DND-41 (cell line): ENCODE measurements around the gene CEACAM1.

Experiments
- ATAC-seq: fragments of 200-7000 bp; cut with Tn5 transposase; 3 replicates; pipeline ENCODE4 v1.9.1; 2021; ENCODE audit warnings: low read depth; ENCODE audit not compliant: insufficient read depth
- DNase-seq: peaks from one replicate; pipeline ENCODE4 v3.0.0-alpha.2; 2020
- H2AFZ ChIP-seq: 2 replicates; pipeline ENCODE4 v1.6.0; 2012; ENCODE audit warnings: low read depth, low read length
- H3K27ac ChIP-seq: 2 replicates; pipeline ENCODE4 v1.5.1; 2012; ENCODE audit warnings: low read length, inconsistent platforms
- H3K27me3 ChIP-seq: fragments of 200-600 bp; sonication (generic); 2 replicates; pipeline ENCODE4 v1.6.0; 2012; ENCODE audit warnings: low read length, mild to moderate bottlenecking, inconsistent platforms; ENCODE audit not compliant: insufficient read depth, poor library complexity
- H3K36me3 ChIP-seq: 2 replicates; pipeline ENCODE4 v1.5.1; 2012; ENCODE audit warnings: low read length, inconsistent platforms; ENCODE audit not compliant: insufficient read depth
- H3K4me1 ChIP-seq: 2 replicates; pipeline ENCODE4 v1.5.1; 2012; ENCODE audit warnings: mild to moderate bottlenecking, low read length; ENCODE audit not compliant: insufficient read depth
- H3K4me2 ChIP-seq: 2 replicates; pipeline ENCODE4 v1.6.0; 2012; ENCODE audit warnings: mild to moderate bottlenecking, moderate library complexity, low read length, inconsistent platforms; ENCODE audit not compliant: insufficient read depth
- H3K4me3 ChIP-seq, 2 experiments: fragments of 200-600 bp in 1 of 2; shearing (Covaris generic) in 1 of 2; 2 replicates each; pipeline ENCODE4 v1.5.1; 2012 to 2016; ENCODE audit warnings: inconsistent platforms in 2 of 2, low read length in 2 of 2, mild to moderate bottlenecking in 2 of 2, low read depth in 1 of 2, moderate library complexity in 1 of 2
- H3K79me2 ChIP-seq: 2 replicates; pipeline ENCODE4 v1.6.0; 2012; ENCODE audit warnings: low read length, inconsistent platforms; ENCODE audit not compliant: insufficient read depth
- H3K9ac ChIP-seq: 2 replicates; pipeline ENCODE4 v1.6.0; 2012; ENCODE audit warnings: low read depth, mild to moderate bottlenecking, inconsistent platforms, low read length, moderate library complexity
- H3K9me3 ChIP-seq: 2 replicates; pipeline ENCODE4 v1.5.1; 2012; ENCODE audit warnings: low read length, moderate library complexity, mild to moderate bottlenecking, inconsistent platforms; ENCODE audit not compliant: insufficient read depth, severe bottlenecking
- H4K20me1 ChIP-seq: 2 replicates; pipeline ENCODE4 v1.6.0; 2012; ENCODE audit warnings: low read length; ENCODE audit not compliant: insufficient read depth
- CTCF ChIP-seq: IDR thresholded peaks from 2 replicates; pipeline ENCODE4 v1.5.1; 2012; ENCODE audit warnings: borderline replicate concordance, low read length, moderate library complexity, mild to moderate bottlenecking; ENCODE audit not compliant: poor library complexity, severe bottlenecking; ENCODE audit errors: extremely low read depth
- EZH2 ChIP-seq: IDR thresholded peaks from 3 replicates; pipeline ENCODE4 v1.6.1; 2012; ENCODE audit warnings: borderline replicate concordance, low read depth, mild to moderate bottlenecking, moderate library complexity, low read length, inconsistent platforms; ENCODE audit not compliant: severe bottlenecking

CEACAM1 gene

GRCh38 chr19:42478765-42479311 lies 49.4 kb downstream of the CEACAM1 start:
- DNase-seq (no peak), ATAC-seq (no peak)
- Histone ChIP-seq H3K36me3 (no peaks in the 10 kb centered on the region), H4K20me1 (no peaks in the 10 kb centered on the region; the same call in 1 of the 2 replicates), H3K4me1 (no peaks in the 10 kb centered on the region), H3K27me3 (no peaks in the 10 kb centered on the region), H3K27ac (no peak overlapping the region), H2AFZ (no peak overlapping the region), H3K9me3 (no peaks in the 10 kb centered on the region), H3K9ac (no peak overlapping the region), H3K4me2 (no peak overlapping the region), H3K4me3 (no peak overlapping the region), H3K79me2 (no peaks in the 10 kb centered on the region)
- TF ChIP-seq EZH2 (no peak), CTCF (no peak)

DNA sequence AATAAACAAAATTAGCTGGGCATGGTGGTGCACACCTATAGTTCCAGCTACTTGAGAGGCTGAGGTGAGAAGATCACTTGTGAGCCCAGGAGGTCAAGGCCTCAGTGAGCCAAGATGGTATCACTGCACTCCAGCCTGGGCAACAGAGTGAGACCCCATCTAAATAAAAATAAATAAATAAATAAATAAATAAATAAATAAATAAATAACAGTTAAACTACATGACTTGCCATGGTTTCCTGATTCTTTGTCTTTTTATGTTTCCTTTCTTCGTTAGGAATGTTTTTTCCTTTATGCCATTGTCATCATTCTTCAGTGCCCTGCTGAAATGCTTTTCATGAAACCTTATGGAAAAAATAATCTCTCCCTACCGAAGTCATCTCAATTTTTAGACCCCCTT lies 50.3 kb downstream of the CEACAM1 start:
- H3K4me2 ChIP-seq: no peak overlapping the region
- H4K20me1 ChIP-seq: no peaks in the 10 kb centered on the region; the same call in 1 of the 2 replicates
- no peak overlapping the region for H3K27ac ChIP-seq
- ATAC-seq (no peak), DNase-seq (no peak)
- no peak overlapping the region for H3K9ac ChIP-seq
- no peaks in the 10 kb centered on the region for H3K36me3 ChIP-seq
- H3K27me3 ChIP-seq: no peaks in the 10 kb centered on the region
- no peaks in the 10 kb centered on the region for H3K9me3 ChIP-seq
- no peaks in the 10 kb centered on the region for H3K4me1 ChIP-seq
- TF ChIP-seq CTCF (no peak), EZH2 (no peak)
- no peaks in the 10 kb centered on the region for H3K79me2 ChIP-seq
- no peak overlapping the region for H3K4me3 ChIP-seq
- no peak overlapping the region for H2AFZ ChIP-seq

DNA sequence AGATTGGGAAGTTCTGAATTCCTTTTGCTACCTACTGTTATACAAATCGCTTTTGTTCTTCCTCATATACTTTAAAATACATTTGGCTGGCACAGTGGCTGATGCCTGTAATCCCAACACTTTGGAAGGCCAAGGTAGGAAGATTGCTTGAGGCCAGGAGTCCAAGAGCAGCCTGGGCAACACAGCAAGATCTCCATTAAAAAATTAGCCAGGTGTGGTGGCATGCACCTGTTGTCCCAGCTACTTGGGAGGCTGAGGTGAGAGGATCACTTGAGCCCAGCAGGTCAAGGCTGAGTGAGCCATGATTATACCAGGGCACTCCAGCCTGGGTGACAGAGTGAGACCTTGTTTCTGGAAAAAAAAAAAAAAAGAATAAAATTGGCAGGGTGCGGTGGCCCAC lies 51.2 kb downstream of the CEACAM1 start:
- H3K36me3 ChIP-seq: no peaks in the 10 kb centered on the region
- H3K4me3 ChIP-seq: no peak overlapping the region
- TF ChIP-seq EZH2 (no peak), CTCF (no peak)
- ATAC-seq: no peak
- H3K79me2 ChIP-seq: no peaks in the 10 kb centered on the region
- H3K4me1 ChIP-seq: no peaks in the 10 kb centered on the region
- H3K9ac ChIP-seq: no peak overlapping the region
- H4K20me1 ChIP-seq: no peaks in the 10 kb centered on the region; the same call in 1 of the 2 replicates
- no peak overlapping the region for H3K27ac ChIP-seq
- no peak overlapping the region for H2AFZ ChIP-seq
- no peak overlapping the region for H3K4me2 ChIP-seq
- no peak for DNase-seq
- no peaks in the 10 kb centered on the region for H3K27me3 ChIP-seq
- H3K9me3 ChIP-seq: no peaks in the 10 kb centered on the region

DNA sequence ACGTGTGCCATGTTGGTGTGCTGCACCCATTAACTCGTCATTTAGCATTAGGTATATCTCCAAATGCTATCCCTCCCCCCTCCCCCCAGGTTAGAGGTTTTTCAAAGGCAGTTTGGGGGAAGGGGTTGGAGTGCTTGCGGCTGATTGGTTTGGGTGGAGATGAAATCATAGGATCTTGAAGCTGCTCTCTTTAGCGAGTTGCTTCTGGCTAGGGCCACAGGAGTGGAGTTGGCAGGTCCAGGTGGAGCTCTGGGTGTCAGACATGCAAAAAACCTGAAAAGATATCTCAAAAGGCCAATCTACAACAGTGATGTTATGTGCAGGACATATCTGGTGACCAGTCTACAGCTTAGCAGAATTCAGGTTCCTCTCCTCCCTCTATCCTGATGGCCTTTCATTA lies 52.9 kb downstream of the CEACAM1 start:
- DNase-seq (no peak), ATAC-seq (no peak)
- Histone ChIP-seq H3K9ac (no peak overlapping the region), H3K9me3 (no peaks in the 10 kb centered on the region), H3K27me3 (no peaks in the 10 kb centered on the region), H2AFZ (no peak overlapping the region), H3K36me3 (no peaks in the 10 kb centered on the region), H3K27ac (no peak overlapping the region), H3K4me3 (no peak overlapping the region), H4K20me1 (no peaks in the 10 kb centered on the region; the same call in 1 of the 2 replicates), H3K4me1 (no peaks in the 10 kb centered on the region), H3K79me2 (no peaks in the 10 kb centered on the region), H3K4me2 (no peak overlapping the region)
- TF ChIP-seq EZH2: no peak
- no peak for TF ChIP-seq CTCF
